ENCODE data around the gene TUBB2B. TPM values are rescaled to one million over a fixed set of nuclear protein-coding genes. Genes with fewer than 3 reads are reported as not detected.

Gene TUBB2B
- total RNA-seq, 2 experiments from 2014 or later = 0.27 TPM; not detected in 1

- H3K9me2 ChIP-seq (ENCODE audit: insufficient read depth, low read length) = no peaks in the 10 kb centered on the region
- CTCF ChIA-PET (ENCODE audit: unreplicated experiment) = no interaction called here
- no peak for DNase-seq (ENCODE audit: low spot score)
- no peaks in the 10 kb centered on the region for H3K79me2 ChIP-seq (ENCODE audit: insufficient read depth, low read depth, low read length)
- peak overlapping the region; percentile 83 for H2AFZ ChIP-seq (ENCODE audit: low read length)
- no peaks in the 10 kb centered on the region for H3K36me3 ChIP-seq (ENCODE audit: insufficient read depth, low read length)
- peaks cover 27% of the 10 kb centered on the region for H3K4me1 ChIP-seq (ENCODE audit: insufficient read depth, low read length, poor library complexity, severe bottlenecking)
- no peak overlapping the region for H3K27ac ChIP-seq (ENCODE audit: low read depth, low read length, poor library complexity, severe bottlenecking)
- BruUV-seq (replicated peaks) = no TSS peak
- intact Hi-C loops (cut with micrococcal nuclease; ENCODE audit: unreplicated experiment) = loop anchor here (2.0 kb wide), 1 partner anchor 82 kb away; no protein-coding TSS in a partner anchor
- TF ChIP-seq EZH2phosphoT487 (IDR thresholded peaks at IDR 0.05; ENCODE audit: borderline replicate concordance, low read depth, low read length) = no peak
- TF ChIP-seq, protein P1, sequence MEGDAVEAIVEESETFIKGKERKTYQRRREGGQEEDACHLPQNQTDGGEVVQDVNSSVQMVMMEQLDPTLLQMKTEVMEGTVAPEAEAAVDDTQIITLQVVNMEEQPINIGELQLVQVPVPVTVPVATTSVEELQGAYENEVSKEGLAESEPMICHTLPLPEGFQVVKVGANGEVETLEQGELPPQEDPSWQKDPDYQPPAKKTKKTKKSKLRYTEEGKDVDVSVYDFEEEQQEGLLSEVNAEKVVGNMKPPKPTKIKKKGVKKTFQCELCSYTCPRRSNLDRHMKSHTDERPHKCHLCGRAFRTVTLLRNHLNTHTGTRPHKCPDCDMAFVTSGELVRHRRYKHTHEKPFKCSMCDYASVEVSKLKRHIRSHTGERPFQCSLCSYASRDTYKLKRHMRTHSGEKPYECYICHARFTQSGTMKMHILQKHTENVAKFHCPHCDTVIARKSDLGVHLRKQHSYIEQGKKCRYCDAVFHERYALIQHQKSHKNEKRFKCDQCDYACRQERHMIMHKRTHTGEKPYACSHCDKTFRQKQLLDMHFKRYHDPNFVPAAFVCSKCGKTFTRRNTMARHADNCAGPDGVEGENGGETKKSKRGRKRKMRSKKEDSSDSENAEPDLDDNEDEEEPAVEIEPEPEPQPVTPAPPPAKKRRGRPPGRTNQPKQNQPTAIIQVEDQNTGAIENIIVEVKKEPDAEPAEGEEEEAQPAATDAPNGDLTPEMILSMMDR (conservative IDR thresholded peaks at IDR 0.05; ENCODE audit: low read length) = no peak
- H3K4me3 ChIP-seq (ENCODE audit: low read depth, low read length, poor library complexity, severe bottlenecking) = no peak overlapping the region
- no peaks in the 10 kb centered on the region for H4K20me1 ChIP-seq (ENCODE audit: insufficient read depth, low read length)
- no peaks in the 10 kb centered on the region for H3K9me3 ChIP-seq (ENCODE audit: low read length)
- POLR2A ChIA-PET = interaction anchor here (0.7 to 1.3 kb wide), 2 partner anchors 22 to 51 kb away, joined by 3 read pairs; partner anchors contain the start of gene TUBB2A
- peak overlapping the region; percentile 22 for H3K4me2 ChIP-seq (ENCODE audit: low read length)
Measured at GRCh38 chr6:3208775-3209113, 18.7 kb downstream of the TUBB2B start.

DNA sequence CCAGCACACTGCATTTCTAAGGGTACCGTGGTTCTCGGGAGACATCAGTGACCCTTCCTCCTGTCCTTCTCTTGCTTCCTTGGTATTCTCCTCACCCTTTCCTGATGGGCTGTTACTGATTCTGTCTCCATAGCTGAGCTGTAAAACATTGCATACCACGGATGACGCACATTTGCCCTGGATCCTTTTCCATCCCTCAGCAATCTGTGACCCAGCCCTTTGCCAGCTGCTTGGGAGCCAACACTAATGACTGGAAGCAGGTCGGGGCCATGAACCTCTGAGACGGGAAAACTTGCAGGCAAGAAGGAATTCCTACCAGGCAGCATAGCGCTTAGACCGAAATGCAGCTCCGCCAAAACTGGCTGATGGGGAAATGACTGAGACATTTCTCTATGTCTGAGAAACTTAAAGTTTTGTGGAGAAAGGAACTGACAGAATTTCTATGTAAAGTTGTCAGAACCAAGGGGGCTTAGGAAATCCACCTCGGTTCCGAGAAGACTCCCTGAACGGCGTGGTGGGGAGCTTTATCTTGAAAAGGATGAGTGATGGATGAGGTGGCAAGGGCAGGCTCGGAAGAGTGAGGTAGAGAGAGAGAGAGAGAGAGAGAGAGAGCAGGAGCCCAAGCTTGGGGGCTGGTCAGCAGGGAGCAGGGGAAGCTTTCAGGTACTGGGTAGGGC is 19.2 kb downstream of the TUBB2B start:
- H3K4me3 ChIP-seq (ENCODE audit: low read depth, low read length, poor library complexity, severe bottlenecking) = no peak overlapping the region
- H3K36me3 ChIP-seq (ENCODE audit: insufficient read depth, low read length) = no peaks in the 10 kb centered on the region
- intact Hi-C loops (cut with micrococcal nuclease; ENCODE audit: unreplicated experiment) = loop anchor here (2.0 kb wide), 1 partner anchor 81 kb away; no protein-coding TSS in a partner anchor
- no peaks in the 10 kb centered on the region for H3K9me2 ChIP-seq (ENCODE audit: insufficient read depth, low read length)
- ChIA-PET CTCF (ENCODE audit: unreplicated experiment) (no interaction called here), POLR2A (interaction anchor here (0.7 to 2.4 kb wide), 3 partner anchors 14 to 51 kb away, joined by 3 to 6 read pairs (median 3); partner anchors contain the start of gene TUBB2A)
- H3K79me2 ChIP-seq (ENCODE audit: insufficient read depth, low read depth, low read length) = no peaks in the 10 kb centered on the region
- H4K20me1 ChIP-seq (ENCODE audit: insufficient read depth, low read length) = no peaks in the 10 kb centered on the region
- no peak overlapping the region for H3K4me2 ChIP-seq (ENCODE audit: low read length)
- peak overlapping the region; percentile 83; the same call in 1 of the 2 replicates for H2AFZ ChIP-seq (ENCODE audit: low read length)
- no TSS peak for BruUV-seq (replicated peaks)
- H3K4me1 ChIP-seq (ENCODE audit: insufficient read depth, low read length, poor library complexity, severe bottlenecking) = peaks cover 32% of the 10 kb centered on the region
- no peaks in the 10 kb centered on the region for H3K9me3 ChIP-seq (ENCODE audit: low read length)
- no peak overlapping the region for H3K27ac ChIP-seq (ENCODE audit: low read depth, low read length, poor library complexity, severe bottlenecking)
- no peak for TF ChIP-seq EZH2phosphoT487 (IDR thresholded peaks at IDR 0.05; ENCODE audit: borderline replicate concordance, low read depth, low read length)
- TF ChIP-seq, protein P1 (conservative IDR thresholded peaks at IDR 0.05; ENCODE audit: low read length) = no peak
- DNase-seq (ENCODE audit: low spot score) = no peak

Data from OCI-LY7 (cell line).